HEK293T (cell line): ENCODE measurements around the gene GIMAP5.

Source experiments
- ARNT ChIP-seq: fragments of 450-650 bp; IDR thresholded peaks from 2 replicates; pipeline ENCODE4 v1.6.1; 2017; ENCODE audit warnings: mild to moderate bottlenecking
- BHLHE40 ChIP-seq: fragments of 450-650 bp; IDR thresholded peaks from 2 replicates; pipeline ENCODE4 v1.6.1; 2016; ENCODE audit warnings: mild to moderate bottlenecking, moderate library complexity, borderline replicate concordance
- FOXA1 ChIP-seq: fragments of 450-650 bp; IDR thresholded peaks from 2 replicates; pipeline ENCODE4 v1.6.1; 2016; ENCODE audit warnings: mild to moderate bottlenecking
- FOXM1 ChIP-seq: fragments of 450-650 bp; IDR thresholded peaks from 2 replicates; pipeline ENCODE4 v1.6.1; 2017; ENCODE audit warnings: mild to moderate bottlenecking, borderline replicate concordance
- L3MBTL2 ChIP-seq: fragments of 450-650 bp; conservative IDR thresholded peaks from 2 replicates; pipeline ENCODE4 v1.6.1; 2016; ENCODE audit warnings: mild to moderate bottlenecking
- PKNOX1 ChIP-seq: fragments of 450-650 bp; IDR thresholded peaks from 2 replicates; pipeline ENCODE4 v1.6.1; 2016
- SP1 ChIP-seq: fragments of 450-650 bp; IDR thresholded peaks from 2 replicates; pipeline ENCODE4 v1.6.1; 2017
- ZNF384 ChIP-seq: fragments of 450-650 bp; IDR thresholded peaks from 2 replicates; pipeline ENCODE4 v1.6.1; 2016

GRCh38 chr7:150781961-150782360 is 44.7 kb downstream of the GIMAP5 start:
- TF ChIP-seq PKNOX1, result no peak
- TF ChIP-seq BHLHE40, result no peak
- TF ChIP-seq L3MBTL2, result no peak
- TF ChIP-seq ARNT, result no peak
- no peak for TF ChIP-seq FOXA1
- TF ChIP-seq ZNF384, result no peak
- no peak for TF ChIP-seq SP1
- no peak for TF ChIP-seq FOXM1
